ENCODE results near the gene KRT7.
"Not testable (repeated sequence)": the region's sequence is repeated elsewhere in the genome, so short reads cannot be mapped to it uniquely, and the experiment has no call there.

Gene KRT7

DNA sequence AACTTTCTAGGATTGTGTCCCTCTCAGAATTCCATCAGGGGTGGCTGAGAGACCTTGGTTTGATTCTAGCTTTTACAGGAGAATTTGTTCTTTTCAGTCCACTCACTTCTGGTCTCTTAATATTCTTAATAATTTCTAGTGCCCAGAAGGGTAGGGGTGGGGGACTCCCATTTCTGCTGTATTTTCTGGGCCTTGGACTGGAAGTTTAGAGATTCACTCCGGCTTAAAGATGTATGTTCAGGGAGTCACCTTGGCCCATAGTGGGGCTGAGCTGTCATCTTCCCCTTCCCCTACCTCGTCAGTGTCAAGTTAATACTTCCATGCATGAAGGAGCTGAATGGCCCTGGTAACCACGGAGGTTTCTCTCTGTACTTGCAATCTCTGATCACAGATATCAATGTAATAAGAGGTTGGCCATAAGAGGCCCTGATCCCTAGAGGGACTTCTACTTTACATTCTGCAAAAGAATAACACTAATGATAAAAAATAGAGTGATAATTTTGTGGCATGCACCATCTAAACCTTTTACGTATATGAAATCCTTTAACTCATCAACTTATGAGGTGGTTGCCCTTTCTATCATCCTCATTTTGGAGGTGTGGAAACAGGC lies 51.6 kb downstream of the KRT7 start:
- H3K27ac ChIP-seq (ENCODE audit: low read length), result no peak overlapping the region
- H3K27me3 ChIP-seq (ENCODE audit: low read depth, low read length), result no peaks in the 10 kb centered on the region
- H3K4me1 ChIP-seq (ENCODE audit: control insufficient read depth in 1 of 2, insufficient read depth in 2 of 2, low read length in 2 of 2), result peaks cover 10 to 14% of the 10 kb centered on the region in 2 donors
- no peaks in the 10 kb centered on the region for H3K9me3 ChIP-seq (ENCODE audit: control insufficient read depth in 1 of 2, low read length in 2 of 2)
- peaks cover 0 to 4% of the 10 kb centered on the region in 2 donors for H3K36me3 ChIP-seq (ENCODE audit: control insufficient read depth in 1 of 2, insufficient read depth in 2 of 2, low read length in 2 of 2)
- H3K4me3 ChIP-seq (ENCODE audit: low read depth in 1 of 2, low read length in 2 of 2), result no peak overlapping the region

DNA sequence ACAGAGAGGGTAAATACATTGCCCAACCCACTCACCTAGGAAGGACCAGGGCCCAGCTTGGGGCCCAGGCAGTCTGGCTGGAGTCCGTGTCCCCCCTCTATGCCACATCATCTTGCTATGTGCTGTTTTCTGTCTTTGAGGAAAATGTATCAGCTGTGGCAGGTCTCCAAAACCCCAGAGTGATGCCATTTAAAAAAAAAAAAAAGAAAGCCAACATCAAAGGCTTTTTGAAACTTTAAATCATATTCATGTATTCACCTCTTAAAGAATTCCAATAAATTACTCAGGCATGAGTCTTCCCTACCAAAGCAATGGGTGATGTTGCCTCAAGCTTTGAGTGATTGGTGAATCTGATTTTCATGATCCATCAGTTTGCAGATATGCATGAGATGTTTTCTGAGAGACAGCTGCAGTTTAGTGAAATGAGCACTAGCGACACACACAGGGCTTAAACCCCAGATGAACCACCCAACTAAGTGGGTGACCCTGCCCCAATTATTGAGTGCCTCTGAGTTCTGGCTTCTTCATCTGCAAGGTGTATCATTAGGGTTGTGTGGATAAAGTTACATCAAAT lies 52.2 kb downstream of the KRT7 start:
- Histone ChIP-seq H3K4me1 (ENCODE audit: control insufficient read depth in 1 of 2, insufficient read depth in 2 of 2, low read length in 2 of 2) (peaks cover 7 to 12% of the 10 kb centered on the region in 2 donors), H3K4me3 (ENCODE audit: low read depth in 1 of 2, low read length in 2 of 2) (no peak overlapping the region), H3K27me3 (ENCODE audit: low read depth, low read length) (no peaks in the 10 kb centered on the region)

DNA sequence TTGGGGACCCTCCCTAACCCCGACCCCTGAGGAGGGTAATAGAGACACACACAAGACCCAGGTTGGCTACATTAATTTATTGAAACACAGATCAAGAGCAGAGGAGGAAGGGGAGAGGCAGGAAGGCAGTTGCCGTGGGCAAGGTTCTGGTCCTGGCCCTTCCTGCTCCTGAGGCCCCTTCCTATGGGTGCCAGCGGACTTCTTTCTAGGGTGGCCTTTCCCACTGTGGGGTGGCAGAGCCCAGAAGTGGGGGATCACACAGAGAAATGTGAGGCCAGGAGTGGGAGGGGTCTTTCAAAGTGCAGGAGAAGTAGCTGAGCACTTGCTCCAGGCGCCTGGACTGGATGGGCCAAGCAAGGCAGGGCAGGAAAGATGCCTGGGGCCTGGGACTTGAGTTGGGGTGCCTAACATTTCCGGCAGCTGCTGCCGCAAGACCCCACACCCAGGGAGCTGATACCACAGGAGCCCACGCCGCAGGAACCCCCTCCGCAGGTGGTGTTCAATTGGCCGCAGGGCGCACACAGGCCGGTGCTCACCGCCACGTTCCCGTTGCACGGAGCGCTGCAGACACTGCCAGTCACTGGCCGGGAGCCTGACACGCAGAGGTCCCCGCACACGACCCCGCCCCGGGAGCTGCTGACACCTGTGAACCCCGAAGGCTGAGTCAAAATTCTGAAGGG lies 52.9 kb downstream of the KRT7 start:
- H3K4me3 ChIP-seq (ENCODE audit: low read depth in 1 of 2, low read length in 2 of 2), result no peak overlapping the region
- H3K27ac ChIP-seq (ENCODE audit: low read length), result no peak overlapping the region
- H3K36me3 ChIP-seq (ENCODE audit: control insufficient read depth in 1 of 2, insufficient read depth in 2 of 2, low read length in 2 of 2), result no peaks in the 10 kb centered on the region
- no peaks in the 10 kb centered on the region for H3K9me3 ChIP-seq (ENCODE audit: control insufficient read depth in 1 of 2, low read length in 2 of 2)
- H3K27me3 ChIP-seq (ENCODE audit: low read depth, low read length), result no peaks in the 10 kb centered on the region
- peaks cover 4% of the 10 kb centered on the region in 2 donors for H3K4me1 ChIP-seq (ENCODE audit: control insufficient read depth in 1 of 2, insufficient read depth in 2 of 2, low read length in 2 of 2)

More for the DNA sequence above, 52.2 kb downstream of the KRT7 start:
- peaks cover 0 to 4% of the 10 kb centered on the region in 2 donors for H3K36me3 ChIP-seq (ENCODE audit: control insufficient read depth in 1 of 2, insufficient read depth in 2 of 2, low read length in 2 of 2)
- no peak overlapping the region for H3K27ac ChIP-seq (ENCODE audit: low read length)
- H3K9me3 ChIP-seq (ENCODE audit: control insufficient read depth in 1 of 2, low read length in 2 of 2), result no peaks in the 10 kb centered on the region

DNA sequence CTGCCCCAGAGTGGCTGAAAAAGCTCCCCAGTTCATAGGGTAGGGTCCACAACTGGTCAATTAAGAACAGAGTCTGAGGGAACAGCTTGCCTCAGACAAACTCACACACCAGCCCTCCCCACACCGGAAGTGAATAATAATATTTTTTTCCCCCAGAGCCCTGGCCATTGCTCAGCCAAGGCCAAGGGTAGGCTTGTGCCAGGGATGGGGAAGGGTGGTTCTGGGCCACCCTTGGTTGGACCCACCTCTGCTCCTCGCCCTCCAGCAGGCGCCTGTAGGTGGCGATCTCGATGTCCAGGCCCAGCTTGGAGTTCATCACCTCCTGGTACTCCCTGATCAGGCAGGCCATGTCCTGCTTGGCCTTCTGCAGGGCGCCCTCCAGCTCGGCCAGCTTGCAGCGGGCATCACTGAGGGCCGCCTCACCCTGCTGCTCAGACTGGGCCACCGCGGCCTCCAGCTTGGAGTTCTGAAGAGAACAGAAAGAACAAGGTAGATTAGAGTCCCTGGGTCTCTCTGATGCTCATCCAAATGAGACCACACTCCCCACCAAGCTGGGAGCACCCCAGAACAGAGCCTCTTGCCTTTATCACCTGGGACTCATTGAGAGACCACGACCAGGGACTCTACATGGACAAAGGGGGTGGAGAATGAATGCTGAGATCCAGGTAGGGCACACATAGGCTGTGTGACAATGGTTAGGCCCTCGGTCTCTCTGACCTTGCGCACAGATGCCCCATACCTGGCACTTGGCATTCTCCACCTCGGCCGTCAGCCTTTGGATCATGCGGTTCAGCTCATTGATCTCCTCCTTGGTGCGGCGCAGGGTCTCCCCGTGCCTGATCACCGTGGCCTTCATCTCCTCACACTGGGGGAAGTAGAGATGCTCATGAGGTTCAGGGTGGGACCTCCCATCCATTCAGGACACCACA lies 54.1 kb downstream of the KRT7 start:
- not testable (repeated sequence) for H3K36me3 ChIP-seq (ENCODE audit: control insufficient read depth in 1 of 2, insufficient read depth in 2 of 2, low read length in 2 of 2); H3K4me1 ChIP-seq (ENCODE audit: control insufficient read depth in 1 of 2, insufficient read depth in 2 of 2, low read length in 2 of 2); H3K9me3 ChIP-seq (ENCODE audit: control insufficient read depth in 1 of 2, low read length in 2 of 2); H3K4me3 ChIP-seq (ENCODE audit: low read depth in 1 of 2, low read length in 2 of 2); H3K27ac ChIP-seq (ENCODE audit: low read length); H3K27me3 ChIP-seq (ENCODE audit: low read depth, low read length)

DNA sequence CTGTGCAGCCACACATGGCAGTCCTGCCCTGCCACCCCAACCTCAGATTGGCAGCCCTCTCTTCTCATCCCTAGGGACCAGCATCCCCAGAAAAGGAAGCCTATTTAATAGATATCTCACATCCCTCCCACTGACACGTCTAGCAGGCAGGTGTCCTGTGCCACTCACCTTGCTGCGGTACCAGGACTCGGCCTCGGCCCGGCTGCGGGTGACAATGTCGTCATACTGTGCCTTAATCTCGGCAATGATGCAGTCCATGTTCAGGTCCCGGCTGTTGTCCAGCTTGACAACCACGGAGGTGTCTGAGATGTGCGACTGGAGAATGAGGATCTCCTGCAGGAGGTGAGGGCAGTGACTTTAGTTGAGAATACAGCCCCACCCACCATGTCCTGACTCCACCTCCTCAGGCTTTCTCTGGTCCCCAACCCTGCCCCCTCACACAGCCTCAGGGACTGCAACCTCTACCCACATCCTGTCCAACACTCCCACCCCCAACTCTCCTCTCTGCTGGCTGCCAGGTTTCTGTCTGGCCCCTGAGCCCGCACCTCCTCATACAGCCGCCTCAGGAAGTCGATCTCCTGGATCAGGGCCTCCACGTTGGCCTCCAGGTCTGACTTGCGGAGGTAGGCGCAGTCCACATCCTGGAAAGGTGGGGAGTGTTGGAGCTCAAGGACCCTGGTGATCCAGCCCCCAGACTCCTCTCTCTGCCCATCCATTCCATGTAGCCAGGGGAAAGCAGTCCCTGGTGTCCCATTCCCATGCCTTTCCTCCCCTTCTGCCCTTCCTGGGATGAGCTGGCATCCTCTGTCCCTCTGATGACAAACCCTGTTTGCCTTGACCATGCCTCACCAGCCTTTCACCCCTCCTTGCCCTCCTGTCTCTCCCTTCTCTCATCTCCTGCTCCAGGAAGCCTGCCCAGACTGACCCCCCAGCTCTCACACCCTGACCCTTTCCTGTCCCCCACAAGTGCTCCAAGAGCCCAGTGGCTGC lies 55.1 kb downstream of the KRT7 start:
- not testable (repeated sequence) for H3K4me3 ChIP-seq (ENCODE audit: low read depth in 1 of 2, low read length in 2 of 2); H3K27me3 ChIP-seq (ENCODE audit: low read depth, low read length); H3K27ac ChIP-seq (ENCODE audit: low read length); H3K36me3 ChIP-seq (ENCODE audit: control insufficient read depth in 1 of 2, insufficient read depth in 2 of 2, low read length in 2 of 2); H3K4me1 ChIP-seq (ENCODE audit: control insufficient read depth in 1 of 2, insufficient read depth in 2 of 2, low read length in 2 of 2); H3K9me3 ChIP-seq (ENCODE audit: control insufficient read depth in 1 of 2, low read length in 2 of 2)

DNA sequence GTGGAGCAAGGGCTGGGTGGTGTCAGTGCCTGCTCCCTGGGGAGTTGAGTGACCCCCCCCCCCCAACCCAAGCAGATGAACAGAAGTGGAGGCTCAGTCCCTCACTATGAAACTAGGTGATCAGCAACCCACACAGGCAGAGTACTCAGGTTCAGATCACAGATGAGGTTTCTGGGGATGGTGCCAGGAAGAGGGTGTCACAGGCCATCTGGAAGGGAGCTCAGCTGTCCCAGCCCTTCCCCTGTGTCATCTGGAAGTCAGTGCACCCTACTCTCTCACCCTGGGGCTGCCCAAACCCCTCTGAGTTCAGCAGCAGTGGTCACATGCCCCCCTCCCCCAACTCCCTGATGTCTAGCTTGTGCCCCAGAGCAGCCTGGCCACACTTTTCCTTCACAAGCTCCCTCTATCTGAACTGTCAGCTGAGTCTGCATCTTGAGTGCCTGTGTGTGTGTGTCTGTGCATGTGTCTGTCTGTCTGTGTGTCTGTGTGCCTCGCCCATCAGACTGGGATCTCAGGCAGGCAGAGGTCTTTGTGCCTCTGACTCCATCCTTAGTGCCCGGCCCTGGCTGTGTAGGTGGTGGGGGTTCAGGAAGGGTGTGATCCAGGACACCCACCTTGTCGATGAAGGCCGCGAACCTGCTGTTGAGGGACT lies 57.6 kb downstream of the KRT7 start:
- H3K36me3 ChIP-seq (ENCODE audit: control insufficient read depth in 1 of 2, insufficient read depth in 2 of 2, low read length in 2 of 2); H3K27ac ChIP-seq (ENCODE audit: low read length); H3K27me3 ChIP-seq (ENCODE audit: low read depth, low read length); H3K9me3 ChIP-seq (ENCODE audit: control insufficient read depth in 1 of 2, low read length in 2 of 2); H3K4me3 ChIP-seq (ENCODE audit: low read depth in 1 of 2, low read length in 2 of 2); H3K4me1 ChIP-seq (ENCODE audit: control insufficient read depth in 1 of 2, insufficient read depth in 2 of 2, low read length in 2 of 2): not testable (repeated sequence)

DNA sequence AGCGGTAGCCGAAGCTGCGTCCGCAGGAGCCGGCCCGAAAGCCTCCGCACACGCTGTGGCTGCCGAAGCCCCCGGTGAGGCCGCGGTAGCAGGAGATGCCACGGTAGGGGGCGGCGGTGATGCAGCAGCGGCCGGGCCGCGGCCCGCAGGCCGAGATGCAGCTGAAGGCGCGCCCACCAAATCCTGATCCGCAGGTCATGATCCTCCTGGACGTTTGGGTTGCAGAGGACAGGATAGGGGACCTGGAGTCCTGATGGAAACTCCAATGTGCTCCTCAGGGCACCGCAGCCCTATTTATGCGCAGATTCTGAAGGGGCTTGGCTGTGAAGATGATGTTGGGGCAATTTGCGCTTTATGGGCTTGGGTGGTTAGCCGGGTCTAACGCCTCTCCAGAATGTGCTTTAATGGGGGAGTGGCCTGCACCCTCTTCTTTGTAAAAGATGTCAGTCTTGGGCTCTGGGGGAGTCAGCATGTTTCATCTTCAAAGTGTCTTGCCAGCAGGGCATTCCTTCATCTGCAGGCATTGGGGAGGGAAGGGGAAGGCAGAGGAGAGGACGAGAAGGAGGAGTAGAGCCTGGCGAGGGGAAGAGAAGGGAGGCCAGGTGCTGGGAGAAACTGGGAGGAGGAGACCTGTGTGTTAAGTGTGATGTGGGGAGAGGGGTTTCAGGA lies 58.4 kb downstream of the KRT7 start, which contains the start of gene KRT81:
Gene KRT81 (minus strand): TSS at position 268 of the 669 bp plus-strand sequence. CDS start 69 bp downstream, at position 199.
- H3K27me3 ChIP-seq (ENCODE audit: low read depth, low read length), result no peaks in the 10 kb centered on the region
- H3K27ac ChIP-seq (ENCODE audit: low read length), result no peak within 1 kb of the TSS
- no peak within 1 kb of the TSS for H3K4me3 ChIP-seq (ENCODE audit: low read depth in 1 of 2, low read length in 2 of 2)
- no peaks in the 10 kb centered on the region for H3K36me3 ChIP-seq (ENCODE audit: control insufficient read depth in 1 of 2, insufficient read depth in 2 of 2, low read length in 2 of 2)
- no peaks in the 10 kb centered on the region for H3K9me3 ChIP-seq (ENCODE audit: control insufficient read depth in 1 of 2, low read length in 2 of 2)
- H3K4me1 ChIP-seq (ENCODE audit: control insufficient read depth in 1 of 2, insufficient read depth in 2 of 2, low read length in 2 of 2), result no peaks in the 10 kb centered on the region

DNA sequence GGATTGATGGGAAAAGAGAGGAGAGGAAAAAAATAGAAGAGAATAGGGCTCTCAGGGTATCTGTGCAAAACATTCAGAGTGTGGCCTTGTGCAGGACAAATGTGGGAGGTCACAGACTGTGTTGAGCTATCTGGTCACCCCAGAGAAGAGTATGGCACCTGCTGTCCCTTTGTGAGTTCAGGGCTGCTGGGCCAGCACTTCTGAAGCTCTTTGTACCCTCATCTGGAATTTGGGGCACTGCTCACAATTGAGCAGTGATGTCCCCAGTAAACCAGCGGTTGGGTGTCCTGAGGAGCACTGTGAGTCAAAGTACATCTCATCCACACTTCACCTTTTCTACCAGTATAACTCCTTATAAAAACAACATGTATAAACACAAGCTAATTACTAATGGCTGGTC lies 60.9 kb downstream of the KRT7 start:
- Histone ChIP-seq H3K4me3 (ENCODE audit: low read depth in 1 of 2, low read length in 2 of 2) (no peak overlapping the region), H3K27me3 (ENCODE audit: low read depth, low read length) (no peaks in the 10 kb centered on the region), H3K27ac (ENCODE audit: low read length) (no peak overlapping the region), H3K4me1 (ENCODE audit: control insufficient read depth in 1 of 2, insufficient read depth in 2 of 2, low read length in 2 of 2) (no peaks in the 10 kb centered on the region), H3K9me3 (ENCODE audit: control insufficient read depth in 1 of 2, low read length in 2 of 2) (no peaks in the 10 kb centered on the region), H3K36me3 (ENCODE audit: control insufficient read depth in 1 of 2, insufficient read depth in 2 of 2, low read length in 2 of 2) (no peaks in the 10 kb centered on the region)

DNA sequence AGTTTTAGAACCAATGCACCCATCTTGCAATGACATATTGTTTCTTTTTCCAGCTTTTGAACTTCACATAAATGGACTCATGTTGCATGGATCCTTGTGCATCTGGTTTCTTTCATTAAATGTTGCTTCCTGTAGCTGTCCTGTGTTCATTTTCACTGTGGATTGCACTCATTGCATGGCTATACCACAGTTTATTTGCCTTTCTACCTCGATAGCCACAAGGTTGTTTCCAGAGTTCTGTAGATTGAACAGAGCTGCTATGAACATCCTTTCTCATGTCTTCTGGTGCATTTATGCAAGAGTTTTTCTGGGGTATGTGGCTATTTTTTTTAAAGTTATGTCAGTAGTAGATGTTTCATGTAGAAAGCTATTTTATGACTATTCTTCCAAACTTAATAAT lies 61.8 kb downstream of the KRT7 start:
- H3K9me3 ChIP-seq (ENCODE audit: control insufficient read depth in 1 of 2, low read length in 2 of 2), result no peaks in the 10 kb centered on the region
- no peak overlapping the region for H3K4me3 ChIP-seq (ENCODE audit: low read depth in 1 of 2, low read length in 2 of 2)
- no peaks in the 10 kb centered on the region for H3K36me3 ChIP-seq (ENCODE audit: control insufficient read depth in 1 of 2, insufficient read depth in 2 of 2, low read length in 2 of 2)
- H3K4me1 ChIP-seq (ENCODE audit: control insufficient read depth in 1 of 2, insufficient read depth in 2 of 2, low read length in 2 of 2), result no peaks in the 10 kb centered on the region
- H3K27me3 ChIP-seq (ENCODE audit: low read depth, low read length), result no peaks in the 10 kb centered on the region
- no peak overlapping the region for H3K27ac ChIP-seq (ENCODE audit: low read length)

DNA sequence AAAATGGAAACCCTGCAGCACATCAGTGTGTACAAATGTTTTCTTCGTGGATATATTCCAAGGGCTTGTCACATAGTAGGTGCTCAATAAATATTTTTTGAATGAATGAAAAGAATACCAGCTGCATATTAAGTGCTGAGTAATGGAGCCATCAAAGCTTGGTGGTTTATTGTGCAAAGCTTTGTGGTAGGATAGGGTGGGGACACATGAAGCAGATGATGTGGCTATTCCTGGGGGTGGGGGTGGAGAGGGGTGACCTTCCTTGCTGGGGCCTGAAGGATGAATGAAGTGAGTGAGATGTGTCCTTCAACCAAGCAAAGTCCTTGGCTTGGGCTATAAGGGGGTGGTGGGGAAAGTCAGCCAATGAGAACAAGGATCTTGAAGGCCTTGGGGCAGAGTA lies 62.6 kb downstream of the KRT7 start:
- no peaks in the 10 kb centered on the region for H3K9me3 ChIP-seq (ENCODE audit: control insufficient read depth in 1 of 2, low read length in 2 of 2)
- no peak overlapping the region for H3K4me3 ChIP-seq (ENCODE audit: low read depth in 1 of 2, low read length in 2 of 2)
- H3K27ac ChIP-seq (ENCODE audit: low read length), result no peak overlapping the region
- H3K4me1 ChIP-seq (ENCODE audit: control insufficient read depth in 1 of 2, insufficient read depth in 2 of 2, low read length in 2 of 2), result no peaks in the 10 kb centered on the region
- H3K27me3 ChIP-seq (ENCODE audit: low read depth, low read length), result no peaks in the 10 kb centered on the region
- H3K36me3 ChIP-seq (ENCODE audit: control insufficient read depth in 1 of 2, insufficient read depth in 2 of 2, low read length in 2 of 2), result no peaks in the 10 kb centered on the region
